Ovary (tissue), 9 donors: ENCODE results near the gene FOXG1. TPM values are rescaled to one million over a fixed set of nuclear protein-coding genes. Genes with fewer than 3 reads are reported as not detected.

Experiments used
- DNase-seq, 5 donors: peaks; one replicate each; pipeline ENCODE4 v3.0.0-alpha.2; 2019 to 2020
- H3K27ac ChIP-seq, 2 donors: fragments of 200-600 bp; one replicate each; pipeline versions ENCODE4 v1.5.1 to v1.8.0; 2019 to 2022
- H3K27me3 ChIP-seq: fragments of 200-600 bp; one replicate; pipeline ENCODE4 v1.8.0; 2022
- H3K36me3 ChIP-seq: fragments of 200-600 bp; sonication (generic); one replicate; pipeline ENCODE4 v1.5.1; 2019
- H3K4me1 ChIP-seq: one replicate; pipeline ENCODE4 v1.8.1; 2013; ENCODE audit warnings: mild to moderate bottlenecking, moderate library complexity; ENCODE audit not compliant: insufficient read depth
- H3K4me3 ChIP-seq: fragments of 200-600 bp; sonication (generic); one replicate; pipeline ENCODE4 v1.5.1; 2017
- H3K9me3 ChIP-seq, 2 donors: fragments of 200-600 bp in 1 of 2; sonication (generic) in 1 of 2; one replicate each; pipeline versions ENCODE4 v1.5.1 to v1.8.1; 2013 to 2019; ENCODE audit warnings: mild to moderate bottlenecking in 1 of 2, moderate library complexity in 1 of 2
- EP300 ChIP-seq: sonication (generic); formaldehyde crosslinking; IDR thresholded peaks from one replicate; pipeline ENCODE4 v1.6.1; 2017; ENCODE audit warnings: antibody characterized with exemption
- POLR2A ChIP-seq: fragments of 450-650 bp; IDR thresholded peaks from one replicate; pipeline ENCODE4 v1.6.1; 2017; ENCODE audit warnings: antibody characterized with exemption, mild to moderate bottlenecking, moderate library complexity
- WGBS, 3 donors: extraction: QIAGEN DNeasy Blood & Tissue Kit in 1 of 3; methylation state at CpG; one replicate each; pipeline versions ENCODE4 v1.1.5 to v1.1.7; 2013 to 2017; 5-methylcytosine and 5-hydroxymethylcytosine counted together
- intact Hi-C, 4 donors: fragments of 100-400 bp; cut with DNase I; formaldehyde crosslinking; loops; one replicate each; pipeline versions ENCODE4 v1.11.0 to v1.15.1; 2022 to 2023
- polyA plus RNA-seq, 2 donors: library from polyadenylated mRNA; stranded (reverse); fragments of 200-250 nt in 1 of 2; fragments of 350-450 nt in 1 of 2; fragmentation: Illumina TruSeq in 1 of 2; extraction: RNeasy Lipid Tissue Mini Kit (QIAGEN cat#74804) in 1 of 2; gene quantifications; one replicate each; pipeline ENCODE4 v1.2.3, GENCODE V29; 2013 to 2014
- total RNA-seq, 7 donors: library from RNA; depleted of rRNA in 2 of 7; stranded (reverse); fragments of >200 nt in 2 of 7; fragmentation: NEBNext Ultra II Directional in 3 of 7; extraction: Animal tissue kit (Norgen Biotek cat#: 25700) in 3 of 7; gene quantifications; one replicate each; pipeline versions ENCODE4 v1.1.0 to v1.2.4, GENCODE V29; 2016 to 2023
- TF ChIP-seq, protein P1 (sequence below), 3 donors: fragments of 450-650 bp in 2 of 3; fragments of 200-600 bp in 1 of 3; IDR thresholded peaks; one replicate each; pipeline versions ENCODE4 v1.5.1 to v1.8.0; 2016 to 2022; ENCODE audit warnings: antibody characterized with exemption in 3 of 3, mild to moderate bottlenecking in 1 of 3
- donor health status: DM: no; HTN: no; CAD: no; lungs with moderate emphysema.
- donor health status: DM: no; HTN: no; CAD: no.
- donor health status: Bipolar disorder and iron deficiency.
- donor health status: DM: yes; HTN: yes; CAD: no.
- donor health status: DM: no; HTN: no; CAD: no.
- donor health status: DM: yes; HTN: yes; CAD: no.

The FOXG1 gene
- total and polyA plus RNA-seq, 9 donors, result 0.10 to 1.8 (median 0.17) TPM; not detected in 1

- Histone ChIP-seq H3K27ac (no peak overlapping the region), H3K4me1 (no peaks in the 10 kb centered on the region), H3K9me3 (no peaks in the 10 kb centered on the region), H3K4me3 (no peak overlapping the region), H3K27me3 (no peaks in the 10 kb centered on the region), H3K36me3 (no peaks in the 10 kb centered on the region)
- WGBS, 3 donors, result 7 to 8% (median 7%) methylated on average over 9 of the region's 9 CpGs
- intact Hi-C loops, result loop anchor here in 3 of 4 donors (10.0 kb wide), 2 partner anchors 780 to 1460 kb away; no protein-coding TSS in a partner anchor
- no peak for DNase-seq
- TF ChIP-seq POLR2A, result no peak
- TF ChIP-seq, protein P1, sequence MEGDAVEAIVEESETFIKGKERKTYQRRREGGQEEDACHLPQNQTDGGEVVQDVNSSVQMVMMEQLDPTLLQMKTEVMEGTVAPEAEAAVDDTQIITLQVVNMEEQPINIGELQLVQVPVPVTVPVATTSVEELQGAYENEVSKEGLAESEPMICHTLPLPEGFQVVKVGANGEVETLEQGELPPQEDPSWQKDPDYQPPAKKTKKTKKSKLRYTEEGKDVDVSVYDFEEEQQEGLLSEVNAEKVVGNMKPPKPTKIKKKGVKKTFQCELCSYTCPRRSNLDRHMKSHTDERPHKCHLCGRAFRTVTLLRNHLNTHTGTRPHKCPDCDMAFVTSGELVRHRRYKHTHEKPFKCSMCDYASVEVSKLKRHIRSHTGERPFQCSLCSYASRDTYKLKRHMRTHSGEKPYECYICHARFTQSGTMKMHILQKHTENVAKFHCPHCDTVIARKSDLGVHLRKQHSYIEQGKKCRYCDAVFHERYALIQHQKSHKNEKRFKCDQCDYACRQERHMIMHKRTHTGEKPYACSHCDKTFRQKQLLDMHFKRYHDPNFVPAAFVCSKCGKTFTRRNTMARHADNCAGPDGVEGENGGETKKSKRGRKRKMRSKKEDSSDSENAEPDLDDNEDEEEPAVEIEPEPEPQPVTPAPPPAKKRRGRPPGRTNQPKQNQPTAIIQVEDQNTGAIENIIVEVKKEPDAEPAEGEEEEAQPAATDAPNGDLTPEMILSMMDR (IDR thresholded peaks at IDR 0.05), result peak in 1 of 3 donors; percentile 12
These were observed 12.2 kb upstream of the FOXG1 start for GRCh38 chr14:28754209-28754985.

DNA sequence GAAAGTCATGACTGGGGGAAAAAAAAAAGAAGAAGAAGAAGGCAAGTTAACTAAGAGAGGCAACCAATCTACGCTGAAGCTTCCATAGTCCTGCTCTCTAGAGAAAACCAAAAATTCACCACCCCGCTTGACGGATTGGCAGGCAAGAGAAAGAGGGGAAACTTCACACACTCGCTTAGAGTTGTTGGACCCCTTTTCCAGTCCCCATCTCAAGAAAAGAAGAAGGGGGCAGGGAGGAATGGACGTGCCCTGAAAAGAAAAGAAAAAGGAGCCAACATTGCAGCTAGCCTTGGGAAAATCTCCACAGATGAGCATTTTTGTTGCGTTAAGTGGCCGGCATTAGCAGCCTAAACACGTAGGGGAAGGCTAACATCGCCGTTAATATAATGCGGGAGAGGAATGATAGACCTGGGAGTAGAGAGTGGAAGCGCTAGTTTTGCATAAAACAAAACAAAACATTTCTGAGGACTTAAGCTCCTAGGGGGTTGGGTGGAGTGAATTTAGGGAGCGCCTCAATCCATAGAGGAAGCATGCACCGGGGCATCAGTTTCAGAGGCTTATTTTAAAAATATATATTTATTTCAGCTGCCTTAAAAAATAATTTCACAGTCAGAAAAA, 11.3 kb upstream of the FOXG1 start:
- no peaks in the 10 kb centered on the region for H3K36me3 ChIP-seq
- DNase-seq, result no peak
- H3K27ac ChIP-seq, result no peak overlapping the region
- H3K9me3 ChIP-seq, result no peaks in the 10 kb centered on the region
- no peak overlapping the region for H3K4me3 ChIP-seq
- no peaks in the 10 kb centered on the region for H3K27me3 ChIP-seq
- intact Hi-C loops, result loop anchor here in 3 of 4 donors (10.0 kb wide), 2 partner anchors 779 to 1459 kb away; no protein-coding TSS in a partner anchor
- H3K4me1 ChIP-seq, result no peaks in the 10 kb centered on the region
- WGBS, 3 donors, result 7 to 10% (median 8%) methylated on average over 14 of the region's 14 CpGs
- TF ChIP-seq EP300 (no peak), POLR2A (no peak)
- TF ChIP-seq, protein P1 (IDR thresholded peaks at IDR 0.05), result no peak

- Histone ChIP-seq H3K27ac (no peak overlapping the region), H3K9me3 (no peaks in the 10 kb centered on the region), H3K36me3 (no peaks in the 10 kb centered on the region), H3K27me3 (no peaks in the 10 kb centered on the region), H3K4me1 (no peaks in the 10 kb centered on the region), H3K4me3 (no peak overlapping the region)
- TF ChIP-seq POLR2A (no peak), EP300 (no peak)
- TF ChIP-seq, protein P1 (IDR thresholded peaks at IDR 0.05), result no peak
- 8 to 15% (median 11%) methylated on average over 3 of the region's 3 CpGs for WGBS, 3 donors
- intact Hi-C loops, result loop anchor here in 3 of 4 donors (10.0 kb wide), 2 partner anchors 779 to 1459 kb away; no protein-coding TSS in a partner anchor
- no peak for DNase-seq
These were observed 10.7 kb upstream of the FOXG1 start for GRCh38 chr14:28755884-28756268.

DNA sequence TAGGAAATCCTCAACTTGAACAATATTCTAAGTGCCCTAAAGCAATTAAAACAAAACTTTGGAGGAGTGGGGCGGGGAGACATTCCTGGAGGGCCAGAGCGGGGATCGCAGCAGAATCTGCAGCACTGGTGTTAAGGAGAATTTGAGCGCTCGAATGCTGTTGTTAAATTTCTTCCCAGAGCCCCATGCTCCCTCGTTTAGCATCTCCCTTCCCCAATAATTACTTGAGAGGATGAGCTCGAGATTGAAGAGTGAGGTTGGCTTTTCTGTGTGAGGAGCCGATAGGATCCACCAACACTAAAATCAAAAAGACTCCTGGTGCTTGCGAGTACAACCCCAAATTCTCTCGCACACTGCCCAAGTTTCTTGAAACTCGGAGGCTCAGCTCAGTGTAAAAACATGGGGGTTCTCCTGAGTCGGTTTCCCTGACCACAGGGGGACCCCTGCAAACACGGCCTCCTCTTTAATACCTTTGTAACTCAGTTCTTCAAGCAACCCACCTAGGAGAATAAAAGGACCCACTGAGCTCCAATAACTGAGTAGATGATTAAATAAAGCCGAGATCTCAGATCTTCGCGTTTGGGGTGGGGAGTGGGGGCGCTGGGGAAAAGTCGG, 10.2 kb upstream of the FOXG1 start:
- Histone ChIP-seq H3K36me3 (no peaks in the 10 kb centered on the region), H3K4me3 (no peak overlapping the region), H3K9me3 (no peaks in the 10 kb centered on the region), H3K27ac (no peak overlapping the region), H3K4me1 (no peaks in the 10 kb centered on the region), H3K27me3 (no peaks in the 10 kb centered on the region)
- TF ChIP-seq, protein P1 (IDR thresholded peaks at IDR 0.05), result no peak
- TF ChIP-seq EP300, result no peak
- intact Hi-C loops, result loop anchor here in 3 of 4 donors (10.0 kb wide), 2 partner anchors 778 to 1458 kb away; no protein-coding TSS in a partner anchor
- DNase-seq, result no peak
- 10 to 11% (median 10%) methylated on average over 18 of the region's 18 CpGs for WGBS, 3 donors
